Measurements from ENCODE around the gene ZFYVE26.

Gene ZFYVE26

DNA sequence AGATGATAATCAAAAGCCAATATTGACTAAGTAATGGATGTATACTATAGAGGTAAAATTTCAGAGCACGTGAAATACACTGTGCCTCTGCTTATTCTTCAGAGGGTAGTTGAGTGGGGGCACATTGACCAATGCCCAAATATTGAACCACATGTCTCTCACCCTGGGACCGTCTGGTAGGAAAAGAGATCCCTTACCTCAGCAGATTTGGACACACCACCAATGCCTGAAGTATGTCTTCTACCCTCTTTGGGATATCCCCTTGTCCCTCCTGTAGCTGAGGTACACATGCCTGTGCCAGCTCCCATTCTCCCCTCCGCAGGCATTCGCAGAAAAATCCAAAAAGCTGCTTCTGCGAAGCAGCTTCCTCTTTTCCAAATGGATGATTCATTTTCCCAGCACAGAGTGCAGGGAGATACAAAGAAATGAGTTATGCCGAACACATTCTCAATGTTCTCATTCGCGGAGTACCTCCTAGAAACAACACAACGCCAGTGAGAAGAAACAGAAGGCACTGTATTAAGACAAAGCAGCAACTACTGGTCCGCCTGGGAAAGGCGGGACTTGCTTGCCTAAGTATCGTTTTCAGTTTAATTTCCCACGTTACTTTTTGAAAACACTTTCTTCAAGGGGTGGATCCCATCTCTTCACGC is 691 bp downstream of the ZFYVE26 start:
- no peak for DNase-seq

DNA sequence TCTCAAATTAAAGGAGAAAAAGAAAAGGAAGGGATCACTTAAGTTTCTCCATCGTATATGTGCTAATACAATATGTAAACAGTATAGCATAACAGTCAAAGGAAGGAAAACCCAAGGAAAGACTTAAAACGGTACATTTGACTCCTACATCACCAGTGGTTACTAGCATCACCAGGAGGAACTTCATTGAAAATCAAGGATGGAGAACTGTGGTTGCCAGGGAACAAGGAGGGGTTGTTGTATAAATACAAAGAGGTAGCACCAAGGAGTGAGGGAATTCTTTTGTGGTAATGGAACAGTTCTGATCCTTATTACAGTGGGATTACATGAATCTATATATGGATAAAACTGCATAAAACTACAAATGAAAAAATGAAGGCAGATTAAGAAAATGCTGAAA is 1.6 kb downstream of the ZFYVE26 start:
- no peak for DNase-seq

DNA sequence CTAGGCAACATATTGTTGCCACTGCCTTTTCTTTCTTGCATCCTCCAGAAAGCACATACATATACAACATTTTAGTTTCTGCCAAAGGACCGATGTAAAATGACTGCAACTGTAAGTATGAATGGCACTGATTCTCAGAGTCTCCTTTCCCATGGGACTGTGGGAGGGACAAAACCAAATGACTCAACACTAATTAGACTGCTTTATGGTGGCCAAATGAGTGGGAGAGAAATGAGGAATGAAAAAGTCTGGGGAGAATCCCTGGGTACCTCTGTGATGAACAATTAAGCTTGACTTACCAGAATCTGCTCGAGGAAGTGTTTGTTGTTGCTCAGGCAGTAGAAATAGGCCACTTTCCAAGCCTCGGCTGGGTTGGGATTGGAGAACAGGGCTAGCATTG is 10.1 kb downstream of the ZFYVE26 start:
- DNase-seq = no peak

DNA sequence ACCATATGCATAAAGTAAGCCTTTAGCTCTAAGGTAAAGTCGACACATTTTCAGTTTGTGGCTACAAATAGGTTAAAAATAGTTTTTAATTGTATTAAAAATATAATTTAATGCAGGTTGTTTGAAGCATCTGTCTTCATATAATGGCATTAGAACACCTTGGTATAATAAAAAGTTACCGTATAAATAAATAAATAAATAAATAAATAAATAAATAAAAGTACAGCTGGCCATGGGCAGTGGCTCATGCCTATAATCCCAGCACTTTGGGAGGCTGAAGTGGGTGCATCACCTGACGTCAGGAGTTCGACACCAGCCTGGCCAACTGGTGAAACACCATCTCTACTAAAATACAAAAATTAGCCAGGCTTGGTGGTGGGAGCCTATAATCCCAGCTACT is 15.6 kb downstream of the ZFYVE26 start:
- no peak for DNase-seq

DNA sequence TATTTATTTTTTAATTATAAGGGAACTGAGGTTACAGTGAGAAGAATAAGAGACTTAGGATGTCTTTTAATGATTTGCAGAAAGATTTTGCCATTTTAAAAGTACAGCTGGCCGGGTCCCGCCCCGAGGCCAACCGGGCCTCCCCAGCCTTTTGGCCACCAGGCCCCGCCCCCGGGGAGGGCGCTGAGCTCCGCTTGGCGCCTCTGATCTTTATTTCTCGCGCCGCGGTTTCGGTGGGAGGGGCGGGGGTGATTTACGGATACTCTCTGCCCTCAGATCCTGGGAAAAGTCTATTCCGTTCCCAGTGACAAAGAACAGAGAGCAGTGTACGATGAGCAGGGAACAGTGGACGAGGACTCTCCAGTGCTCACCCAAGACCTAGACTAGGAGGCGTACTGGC is 17.7 kb downstream of the ZFYVE26 start:
- no peak for DNase-seq

DNA sequence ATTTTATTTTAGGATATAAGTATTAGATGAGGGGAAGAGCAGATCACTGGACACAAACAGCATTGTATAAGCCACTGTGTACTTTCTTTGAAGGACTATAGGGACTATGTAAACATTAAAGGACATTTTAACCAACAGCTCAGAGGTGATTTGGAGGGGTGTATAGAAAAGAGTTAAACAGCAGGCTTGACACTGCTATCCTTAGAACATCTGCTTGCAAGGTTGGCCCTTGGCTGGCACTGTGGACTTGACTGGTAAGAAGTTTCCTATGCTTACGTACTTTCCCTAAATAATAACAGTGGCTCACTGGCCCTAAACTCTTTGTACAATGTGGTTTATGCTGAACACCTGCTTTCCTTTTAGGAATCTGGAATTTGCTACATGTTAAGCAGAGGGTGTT is 28.7 kb downstream of the ZFYVE26 start:
- DNase-seq = no peak

DNA sequence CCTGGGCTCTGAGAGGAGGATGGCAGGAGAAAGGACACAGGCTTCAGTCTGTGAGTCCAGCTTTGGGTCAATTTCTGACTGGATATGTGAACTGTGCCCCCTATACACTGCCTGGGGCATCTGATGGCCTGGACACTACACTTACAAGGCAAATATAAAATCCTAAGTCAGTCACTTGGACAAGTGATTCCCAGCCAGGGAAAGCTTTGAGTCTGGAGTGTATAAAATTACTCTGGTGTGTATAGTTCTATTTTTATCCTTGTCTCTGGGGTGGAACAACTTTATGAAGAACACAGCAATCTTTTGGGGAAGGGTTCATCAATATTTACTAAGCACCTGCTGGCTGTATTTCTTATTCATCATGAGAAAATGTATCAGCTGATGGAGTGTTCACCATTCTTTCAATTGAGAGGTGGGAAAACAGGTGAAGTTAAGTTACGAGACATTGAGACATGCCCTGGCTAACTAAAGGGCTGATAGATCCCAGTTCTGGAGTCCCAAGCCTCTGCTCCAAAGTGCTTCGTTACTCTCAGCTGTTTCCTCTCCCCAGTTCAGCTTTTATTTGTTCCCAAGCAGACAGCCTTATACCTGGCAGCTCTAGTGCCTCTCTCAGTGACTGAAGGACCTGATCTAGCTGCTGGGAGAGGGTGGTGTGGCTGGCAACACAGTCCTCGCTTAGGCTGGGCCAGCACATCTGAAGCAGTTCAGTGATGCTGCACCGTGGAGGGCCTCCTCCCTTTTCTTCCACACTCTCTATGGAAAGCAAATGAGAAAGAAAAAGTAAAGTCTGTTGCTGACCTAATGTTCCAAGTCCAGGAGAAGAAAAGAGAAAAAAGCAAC is 30.9 kb downstream of the ZFYVE26 start:
- DNase-seq = no peak

DNA sequence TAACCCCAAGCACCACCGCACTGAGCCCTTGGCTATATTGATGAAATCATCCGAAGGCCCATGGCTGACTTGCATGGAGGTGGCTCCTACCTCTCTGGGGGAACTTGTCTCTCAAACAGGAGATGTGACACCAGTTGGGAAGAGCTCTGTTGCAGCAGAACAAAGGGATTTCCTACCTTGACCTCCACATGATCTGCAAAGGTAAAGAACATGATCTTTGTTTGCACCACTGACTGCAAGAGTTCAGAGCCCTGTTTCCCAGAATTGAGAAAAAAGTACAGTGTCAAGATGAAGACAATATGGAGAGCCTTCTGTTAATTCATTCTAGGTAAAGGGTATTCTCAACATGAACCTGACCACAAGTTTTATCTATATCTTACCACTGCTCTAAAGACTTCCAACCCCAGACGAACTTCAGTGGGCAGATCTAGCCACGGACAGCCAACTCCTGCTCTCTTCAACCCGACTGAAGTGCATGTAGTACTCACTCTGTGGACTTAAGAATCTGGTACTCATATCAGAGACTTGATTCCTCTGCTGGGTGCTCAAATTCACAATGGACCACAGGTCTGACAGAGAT is 32.1 kb downstream of the ZFYVE26 start:
- no peak for DNase-seq

DNA sequence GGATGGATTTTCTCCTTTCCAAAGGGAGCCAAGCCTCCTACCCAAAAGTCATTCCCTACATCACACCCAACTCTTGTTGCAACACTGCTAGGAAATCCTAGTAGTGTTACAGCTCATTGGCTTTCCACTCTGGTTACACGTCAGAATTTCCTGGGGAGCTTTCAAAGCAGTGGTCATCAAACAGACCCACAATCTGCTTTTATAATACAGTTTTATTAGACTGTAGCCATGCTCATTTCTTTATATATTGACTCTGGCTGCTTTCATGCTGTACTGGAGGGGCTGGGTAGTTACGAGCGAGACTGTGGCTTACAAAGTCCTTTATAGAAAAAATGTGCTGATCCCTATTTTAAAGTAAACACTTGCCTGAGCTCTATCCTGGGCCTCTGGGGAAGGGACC is 34.3 kb downstream of the ZFYVE26 start:
- DNase-seq = no peak

DNA sequence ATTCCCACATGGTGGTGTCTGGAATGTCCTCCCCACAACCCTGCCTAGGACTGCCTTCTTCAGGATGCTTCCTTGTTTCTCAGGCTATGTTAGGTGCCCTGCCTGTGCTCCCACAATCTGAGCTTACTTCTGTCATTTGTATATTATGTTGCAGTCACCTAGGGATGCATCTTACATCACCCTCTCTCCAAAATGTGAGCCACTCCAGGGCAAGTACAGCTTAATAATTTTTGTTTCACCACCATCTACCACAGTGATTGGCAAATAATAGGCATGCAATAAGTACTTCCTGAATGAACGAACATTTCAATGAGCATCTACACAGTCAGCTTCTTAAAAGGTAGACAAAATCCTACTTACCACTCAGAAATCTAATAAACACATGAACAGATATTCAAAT is 37.6 kb downstream of the ZFYVE26 start:
- no peak for DNase-seq

DNA sequence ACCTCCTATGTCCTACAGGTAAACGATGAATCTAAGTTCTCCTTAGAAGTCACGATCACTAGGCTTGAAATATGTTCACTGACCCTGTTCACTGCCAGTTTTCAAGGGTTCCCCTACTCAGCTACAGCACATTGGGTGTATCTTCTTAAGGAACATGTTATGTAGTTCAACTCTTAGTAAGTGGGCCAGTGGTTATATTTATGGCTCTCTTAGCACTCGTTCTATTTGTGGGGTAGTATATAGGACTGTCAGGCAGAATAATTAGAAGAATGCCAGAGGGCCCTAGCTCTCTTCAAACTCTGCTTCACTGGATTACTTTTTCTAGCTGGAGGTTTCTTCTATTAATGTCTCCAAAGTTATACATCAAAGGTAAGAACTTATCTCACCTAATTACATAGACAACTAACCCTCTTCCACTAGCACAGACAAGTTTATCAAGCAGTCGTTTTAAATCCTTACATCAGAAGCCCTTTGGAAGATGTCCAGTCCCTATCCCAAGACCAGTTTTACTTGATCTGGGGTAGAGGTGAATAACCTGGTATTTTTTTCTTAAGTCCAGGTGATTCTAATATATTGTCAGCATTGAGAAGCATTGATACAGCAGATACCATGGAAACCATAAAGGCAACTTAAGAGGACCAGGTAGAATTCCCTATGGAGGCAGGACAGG is 39.6 kb downstream of the ZFYVE26 start:
- no peak for DNase-seq

DNA sequence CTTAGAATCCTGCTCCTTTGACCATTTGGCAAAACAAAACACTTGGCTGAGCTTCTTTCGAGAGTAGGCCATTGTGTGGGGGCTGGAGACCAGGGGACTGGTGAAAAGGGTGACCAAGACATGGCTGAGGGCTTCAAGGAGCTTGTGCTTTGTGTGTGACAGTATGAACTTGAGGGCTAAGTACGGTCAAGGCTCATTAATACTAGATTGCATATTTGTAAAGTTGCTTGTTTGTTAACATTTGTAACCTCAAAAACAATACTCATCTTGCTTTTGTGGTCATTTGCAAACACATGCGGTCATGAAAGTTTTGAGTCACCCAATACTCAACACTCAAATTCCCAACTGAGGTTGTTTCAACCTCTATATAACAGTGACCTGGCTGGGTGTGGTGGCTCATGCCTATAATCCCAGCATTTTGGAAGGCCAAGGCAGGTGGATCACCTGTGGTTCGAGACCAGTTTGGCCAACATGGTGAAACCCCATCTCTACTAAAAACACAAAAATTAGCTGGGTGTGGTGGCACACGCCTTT is 42.5 kb downstream of the ZFYVE26 start:
- DNase-seq = no peak

DNA sequence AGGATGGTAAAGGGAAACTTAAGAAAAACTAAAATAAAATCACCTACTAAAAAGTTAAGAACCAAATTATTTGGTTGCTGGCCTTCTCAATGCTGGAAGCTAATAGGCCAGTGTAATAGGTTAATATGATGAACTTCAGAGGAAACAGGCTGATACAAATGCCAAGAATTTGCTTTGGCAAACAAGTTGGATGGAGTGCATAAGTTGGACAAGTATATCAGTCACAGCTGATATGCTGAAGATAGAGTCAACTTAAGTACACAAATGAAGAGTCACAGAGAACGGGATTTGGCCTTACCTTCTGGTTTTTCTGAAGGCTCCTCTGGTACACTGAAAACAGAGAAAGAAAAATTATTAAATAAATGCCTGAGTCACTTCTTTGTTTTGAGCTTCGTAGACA is 48.2 kb downstream of the ZFYVE26 start:
- no peak for DNase-seq

DNA sequence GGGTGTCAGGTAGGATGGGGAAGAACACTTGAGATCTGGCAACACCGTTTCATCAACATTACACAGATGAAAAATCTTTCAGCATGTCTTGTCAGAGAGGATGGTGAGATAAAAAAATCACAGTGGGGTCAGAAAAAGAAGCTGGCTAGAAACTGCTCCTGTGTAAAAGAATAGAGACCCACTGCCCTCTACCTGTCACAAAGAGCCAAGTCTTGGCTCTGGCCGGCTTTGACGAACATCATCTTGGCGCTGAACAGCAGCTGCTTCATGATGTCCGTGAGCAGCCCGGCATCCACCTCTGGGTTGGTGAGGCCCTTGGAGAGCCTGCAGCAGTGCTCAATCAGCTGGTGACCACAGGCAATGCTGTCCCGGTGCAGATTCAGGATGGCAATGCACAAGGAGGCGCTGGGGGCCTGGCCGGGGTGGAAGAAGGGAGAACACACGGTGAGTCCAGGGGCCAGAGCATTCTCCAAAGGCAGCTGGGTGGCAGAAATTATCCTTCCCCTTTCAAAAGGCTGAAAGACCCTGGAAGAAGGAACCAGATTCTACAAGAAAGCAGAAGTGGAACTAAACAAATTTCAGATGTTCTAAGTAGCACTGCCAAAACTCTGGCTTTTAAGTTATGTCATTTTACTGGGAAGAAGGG is 50.2 kb downstream of the ZFYVE26 start:
- DNase-seq = peak; percentile 3

DNA sequence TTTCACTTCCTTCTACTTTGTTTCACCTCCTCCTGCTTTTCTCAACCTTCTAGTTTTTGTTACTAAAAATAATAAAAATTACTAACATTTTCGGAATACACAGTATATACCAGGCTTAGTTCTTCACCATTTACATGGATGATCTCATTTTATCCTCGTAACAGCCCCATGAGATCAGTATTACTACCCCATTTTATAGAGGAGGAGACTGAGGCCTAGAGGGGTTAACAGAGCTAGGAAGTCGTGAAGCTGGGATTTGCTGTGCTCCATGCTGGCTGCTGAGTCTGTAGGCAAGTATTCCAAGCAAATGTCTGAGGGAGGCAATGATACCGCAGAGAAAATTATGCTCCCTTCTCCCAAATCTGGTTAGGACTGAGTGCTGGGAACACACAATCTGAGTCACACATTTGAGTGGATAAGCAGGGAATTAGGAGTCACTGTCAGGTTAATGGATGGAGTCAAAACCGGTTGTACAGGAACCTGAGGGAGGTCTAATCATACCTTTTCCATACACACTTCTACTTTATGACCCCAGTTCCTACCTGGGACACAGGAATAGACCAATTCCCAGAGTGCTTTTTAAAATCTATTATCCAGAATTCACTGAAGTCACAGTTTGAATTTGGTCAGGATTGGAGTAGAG is 51.1 kb downstream of the ZFYVE26 start:
- no peak for DNase-seq

DNA sequence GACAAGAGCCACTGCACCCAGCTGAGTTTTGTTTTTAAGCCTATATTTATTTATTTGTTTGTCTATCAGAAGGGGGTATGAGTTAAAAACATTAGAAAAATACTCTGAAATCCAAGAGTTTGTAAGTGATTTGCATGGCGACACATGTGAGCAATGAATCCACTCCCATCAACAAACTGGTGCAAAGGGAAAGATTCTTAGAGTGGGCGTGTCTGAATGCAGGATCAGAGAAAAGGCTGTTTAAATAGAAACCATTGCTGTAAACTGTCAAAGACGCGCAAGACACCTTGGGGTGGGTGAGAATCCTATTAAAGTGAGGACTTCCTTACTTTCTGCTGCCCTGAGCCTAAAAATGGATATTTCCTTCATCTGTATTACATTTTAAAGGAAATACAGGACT is 51.9 kb downstream of the ZFYVE26 start:
- DNase-seq = no peak

DNA sequence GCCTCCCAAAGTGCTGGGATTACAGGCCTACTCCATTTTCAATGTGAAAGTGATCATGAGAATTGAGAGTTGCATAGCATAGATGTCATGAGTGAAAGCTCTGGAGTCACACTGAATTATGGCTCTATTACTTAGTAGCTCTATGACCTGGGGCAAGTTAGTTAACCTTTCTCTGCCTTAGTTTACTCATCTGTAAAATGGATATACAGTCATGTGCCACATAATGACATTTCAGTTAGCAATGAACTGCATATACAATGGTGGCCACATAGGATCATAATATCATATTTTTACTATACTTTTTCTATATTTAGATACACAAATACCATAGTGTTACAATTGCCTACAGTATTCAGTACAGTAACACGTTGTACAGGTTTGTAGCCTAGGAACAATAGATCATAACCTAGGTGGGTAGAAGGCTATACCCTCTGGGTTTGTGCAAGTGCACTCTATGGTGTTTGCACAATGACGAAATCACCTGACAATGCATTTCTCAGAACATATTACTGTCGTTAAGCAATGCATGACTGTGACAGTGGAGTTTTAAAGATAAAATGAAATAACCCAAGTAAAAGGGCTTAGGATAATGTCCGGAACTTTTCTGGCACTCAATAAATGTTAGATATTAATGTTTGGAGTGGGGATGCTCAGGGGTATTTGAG is 53.1 kb downstream of the ZFYVE26 start:
- no peak for DNase-seq

DNA sequence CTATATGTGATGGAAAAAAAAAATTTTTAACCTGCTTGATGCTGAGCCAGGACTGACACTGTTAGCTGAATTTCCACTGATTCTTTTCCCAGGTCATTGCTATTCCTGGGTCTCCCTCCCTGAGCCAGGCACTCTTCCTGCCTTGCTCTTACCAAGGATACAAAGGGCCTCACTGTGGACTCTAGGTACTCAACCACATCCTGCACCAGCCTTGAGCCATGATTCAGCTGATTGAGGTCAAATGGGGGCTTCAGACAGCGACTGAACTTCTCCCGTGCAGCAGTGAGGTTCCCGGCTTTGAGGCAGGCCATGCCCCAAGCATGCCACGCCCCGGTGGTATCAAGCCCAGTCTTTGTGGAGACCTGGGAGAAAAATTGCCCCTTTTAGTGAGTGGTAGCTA is 54.3 kb downstream of the ZFYVE26 start:
- no peak for DNase-seq

DNA sequence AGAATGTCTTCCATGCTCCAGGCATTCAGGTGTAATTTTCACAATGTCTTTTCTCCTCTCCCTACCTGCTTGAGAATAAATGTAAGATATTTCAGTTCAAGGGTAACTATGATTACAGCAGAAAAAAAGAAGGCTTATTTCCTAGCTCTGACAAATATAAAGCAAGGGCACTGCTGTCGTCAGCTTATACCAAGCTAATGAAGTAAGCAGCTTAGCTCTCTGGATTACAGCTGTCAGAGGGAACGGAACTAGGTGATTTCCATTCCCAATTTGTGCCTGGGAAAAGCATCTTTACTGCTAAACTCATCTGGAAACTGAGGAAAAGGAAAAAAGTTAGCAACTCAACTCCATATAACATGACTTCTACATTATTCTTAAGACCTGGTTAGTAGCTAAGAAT is 56.5 kb downstream of the ZFYVE26 start:
- DNase-seq = no peak

DNA sequence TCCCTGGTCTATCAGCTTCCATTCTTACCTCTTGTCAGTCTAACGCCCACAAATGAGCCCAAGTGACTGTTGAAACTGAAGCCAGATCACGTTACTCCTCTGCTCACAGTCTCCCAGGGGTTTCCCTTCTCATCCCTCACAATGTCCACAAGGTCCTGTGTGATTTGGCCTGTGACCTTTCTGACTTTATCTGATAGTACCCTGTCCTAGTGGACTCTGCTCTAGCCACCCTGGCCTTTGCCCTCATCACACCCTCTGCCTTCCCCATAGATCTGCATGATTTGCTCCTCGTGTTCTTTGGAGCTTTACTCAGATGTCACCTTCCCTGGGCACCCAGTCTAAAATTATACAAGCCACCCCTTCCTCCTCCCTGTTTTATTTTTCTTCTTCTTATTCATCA is 59.2 kb downstream of the ZFYVE26 start:
- no peak for DNase-seq

DNA sequence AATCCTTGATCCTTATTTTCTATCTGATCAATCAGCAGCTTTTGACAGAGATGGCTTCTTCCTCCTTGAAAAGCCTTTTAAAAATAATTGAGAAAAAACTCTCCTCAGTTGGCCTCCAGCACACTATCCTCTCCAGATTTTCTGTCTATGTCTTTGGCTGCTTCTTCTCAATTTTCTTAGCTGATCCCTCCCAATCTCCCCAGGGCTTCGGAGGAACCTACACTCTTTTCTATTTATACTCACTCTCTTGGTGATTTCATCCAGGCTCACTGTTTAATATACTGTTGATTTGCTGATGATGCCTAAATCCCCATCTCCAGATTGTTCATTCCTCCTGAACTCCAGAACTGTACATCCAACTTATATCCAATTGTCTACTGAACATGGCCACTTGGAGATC is 59.9 kb downstream of the ZFYVE26 start:
- no peak for DNase-seq

Data from CD4-positive, alpha-beta T cell treated with Interferon gamma for 1 hour (primary cell).